B cell (primary cell): ENCODE data around the gene AOPEP.

Source experiments
- EZH2 ChIP-seq: IDR thresholded peaks from 2 replicates; pipeline ENCODE4 v1.6.1; 2012; ENCODE audit warnings: borderline replicate concordance, low read depth, mild to moderate bottlenecking, moderate library complexity, low read length; ENCODE audit not compliant: insufficient read depth, poor library complexity, severe bottlenecking
- TF ChIP-seq, protein P1 (sequence below): fragments of 200-600 bp; IDR thresholded peaks from one replicate; pipeline ENCODE4 v1.8.0; 2022; ENCODE audit warnings: antibody characterized with exemption, mild to moderate bottlenecking

DNA sequence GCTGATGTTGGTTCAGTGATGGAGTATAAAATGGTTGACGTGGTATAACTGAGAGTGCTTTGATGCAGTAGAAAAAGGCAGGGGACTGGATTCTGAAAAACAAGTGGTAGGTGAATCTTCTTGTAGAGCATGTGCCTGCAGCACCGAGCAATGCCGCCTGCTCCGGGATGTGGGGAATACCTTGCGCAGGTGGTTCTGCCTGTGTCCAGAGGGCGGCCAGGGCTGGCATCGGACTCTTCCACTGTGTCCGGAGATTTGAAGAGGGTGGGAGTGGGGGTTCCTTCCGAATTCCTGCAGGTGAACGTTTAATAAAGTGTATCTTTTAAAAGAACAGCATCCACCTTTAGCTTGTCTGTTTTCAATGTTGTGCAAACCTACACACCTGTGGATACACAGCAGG is 353.0 kb downstream of the AOPEP start:
- TF ChIP-seq, protein P1, sequence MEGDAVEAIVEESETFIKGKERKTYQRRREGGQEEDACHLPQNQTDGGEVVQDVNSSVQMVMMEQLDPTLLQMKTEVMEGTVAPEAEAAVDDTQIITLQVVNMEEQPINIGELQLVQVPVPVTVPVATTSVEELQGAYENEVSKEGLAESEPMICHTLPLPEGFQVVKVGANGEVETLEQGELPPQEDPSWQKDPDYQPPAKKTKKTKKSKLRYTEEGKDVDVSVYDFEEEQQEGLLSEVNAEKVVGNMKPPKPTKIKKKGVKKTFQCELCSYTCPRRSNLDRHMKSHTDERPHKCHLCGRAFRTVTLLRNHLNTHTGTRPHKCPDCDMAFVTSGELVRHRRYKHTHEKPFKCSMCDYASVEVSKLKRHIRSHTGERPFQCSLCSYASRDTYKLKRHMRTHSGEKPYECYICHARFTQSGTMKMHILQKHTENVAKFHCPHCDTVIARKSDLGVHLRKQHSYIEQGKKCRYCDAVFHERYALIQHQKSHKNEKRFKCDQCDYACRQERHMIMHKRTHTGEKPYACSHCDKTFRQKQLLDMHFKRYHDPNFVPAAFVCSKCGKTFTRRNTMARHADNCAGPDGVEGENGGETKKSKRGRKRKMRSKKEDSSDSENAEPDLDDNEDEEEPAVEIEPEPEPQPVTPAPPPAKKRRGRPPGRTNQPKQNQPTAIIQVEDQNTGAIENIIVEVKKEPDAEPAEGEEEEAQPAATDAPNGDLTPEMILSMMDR, result no peak
- no peak for TF ChIP-seq EZH2
